Inflammatory macrophage treated with lipopolysaccharide for 4 hours (primary cell): Measurements from ENCODE around the gene RB1.
"Not testable (repeated sequence)": the region's sequence is repeated elsewhere in the genome, so short reads cannot be mapped to it uniquely, and the experiment has no call there.

ENCODE experiments used
- DNase-seq: peaks from one replicate; pipeline ENCODE4 v3.0.0-alpha.2; 2020

The RB1 gene

GRCh38 chr13:48355524-48355923 is 52.0 kb downstream of the RB1 start:
- not testable (repeated sequence) for DNase-seq

- DNase-seq = no peak
Measured at GRCh38 chr13:48356750-48357149, 53.2 kb downstream of the RB1 start.

GRCh38 chr13:48369988-48370387 is 66.4 kb downstream of the RB1 start:
- peak; percentile 0 for DNase-seq

GRCh38 chr13:48370815-48371214 is 67.3 kb downstream of the RB1 start:
- DNase-seq = no peak

- no peak for DNase-seq
Measured at GRCh38 chr13:48377857-48378256, 74.3 kb downstream of the RB1 start.

- DNase-seq = peak; percentile 63
Measured at GRCh38 chr13:48380581-48380980, 77.0 kb downstream of the RB1 start.

- DNase-seq = no peak
Measured at GRCh38 chr13:48383384-48383783, 79.8 kb downstream of the RB1 start.

GRCh38 chr13:48386816-48387215 is 83.3 kb downstream of the RB1 start:
- DNase-seq = no peak

- no peak for DNase-seq
Measured at GRCh38 chr13:48391257-48391656, 87.7 kb downstream of the RB1 start.

GRCh38 chr13:48393030-48393697 is 89.6 kb downstream of the RB1 start:
- DNase-seq = no peak

- peak; percentile 48 for DNase-seq
Measured at GRCh38 chr13:48393698-48394085, 90.1 kb downstream of the RB1 start.

- no peak for DNase-seq
Measured at GRCh38 chr13:48397744-48398143, 94.2 kb downstream of the RB1 start.

- no peak for DNase-seq
Measured at GRCh38 chr13:48398450-48399095, 95.0 kb downstream of the RB1 start.

- no peak for DNase-seq
Measured at GRCh38 chr13:48400090-48400694, 96.6 kb downstream of the RB1 start.

- DNase-seq = peak; percentile 45
Measured at GRCh38 chr13:48400850-48401291, 97.3 kb downstream of the RB1 start.

- DNase-seq = no peak
Measured at GRCh38 chr13:48401480-48401879, 97.9 kb downstream of the RB1 start.

- DNase-seq = no peak
Measured at GRCh38 chr13:48402325-48402932, 98.9 kb downstream of the RB1 start.

- DNase-seq = peak; percentile 90
Measured at GRCh38 chr13:48403151-48403631, 99.6 kb downstream of the RB1 start.

- DNase-seq = peak; percentile 28
Measured at GRCh38 chr13:48403913-48404312, 100.4 kb downstream of the RB1 start.

GRCh38 chr13:48404952-48405351 is 101.4 kb downstream of the RB1 start:
- no peak for DNase-seq

- peak; percentile 68 for DNase-seq
Measured at GRCh38 chr13:48405875-48406274, 102.3 kb downstream of the RB1 start.

GRCh38 chr13:48410199-48410598 is 106.6 kb downstream of the RB1 start:
- no peak for DNase-seq

- DNase-seq = no peak
Measured at GRCh38 chr13:48411147-48411794, 107.7 kb downstream of the RB1 start.
